Memory B cell (primary cell): ENCODE results near the gene SLIT3.
"Not testable (repeated sequence)": the region's sequence is repeated elsewhere in the genome, so short reads cannot be mapped to it uniquely, and the experiment has no call there.

Source experiments
- ATAC-seq: fragments of 150-1000 bp; cut with Tn5 transposase; 2 replicates; pipeline ENCODE4 v1.10.0; 2021; ENCODE audit warnings: low read depth, mild to moderate bottlenecking, moderate library complexity
- DNase-seq, 2 donors: peaks; one replicate each; pipeline ENCODE4 v3.0.0; 2022; ENCODE audit warnings: low spot score in 2 of 2
- H3K27ac Mint-ChIP-seq: one replicate; pipeline ENCODE4 v1.8.0; 2022; ENCODE audit warnings: mild to moderate bottlenecking, moderate library complexity, mixed read lengths
- H3K27me3 Mint-ChIP-seq: one replicate; pipeline ENCODE4 v1.8.0; 2022; ENCODE audit warnings: mixed read lengths
- H3K36me3 Mint-ChIP-seq: one replicate; pipeline ENCODE4 v1.8.0; 2022; ENCODE audit warnings: mild to moderate bottlenecking, mixed read lengths
- H3K4me1 Mint-ChIP-seq: one replicate; pipeline ENCODE4 v1.8.0; 2022; ENCODE audit warnings: mixed read lengths
- H3K4me3 Mint-ChIP-seq: one replicate; pipeline ENCODE4 v1.8.0; 2022; ENCODE audit warnings: mild to moderate bottlenecking, moderate library complexity, mixed read lengths
- H3K9me3 Mint-ChIP-seq: one replicate; pipeline ENCODE4 v1.8.0; 2022; ENCODE audit warnings: mixed read lengths

SLIT3 gene

DNA sequence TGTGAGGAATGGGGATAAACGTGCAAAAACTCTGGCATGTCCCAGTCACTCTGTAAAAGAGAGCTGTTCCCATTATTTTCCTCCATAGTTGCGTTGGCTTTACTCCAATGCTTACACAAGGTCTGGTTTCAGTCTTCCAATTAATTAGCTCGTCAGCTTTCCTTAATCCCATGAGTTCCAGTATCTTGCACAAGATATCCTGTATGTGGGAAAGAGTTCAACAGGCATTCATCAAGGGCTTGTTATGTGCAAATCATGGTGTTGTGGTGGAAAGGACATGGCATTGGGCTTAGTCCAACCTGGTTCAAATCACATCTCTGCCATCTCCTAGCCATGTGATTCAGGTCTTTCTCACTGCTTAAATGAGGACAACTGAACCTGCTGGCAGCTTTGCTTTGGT lies 644.3 kb downstream of the SLIT3 start:
- Mint-ChIP-seq H3K4me1 (no peaks in the 10 kb centered on the region), H3K4me3 (no peak overlapping the region), H3K9me3 (no peaks in the 10 kb centered on the region), H3K36me3 (no peaks in the 10 kb centered on the region), H3K27me3 (peaks cover 15% of the 10 kb centered on the region), H3K27ac (no peak overlapping the region)
- ATAC-seq = no peak
- DNase-seq = no peak

DNA sequence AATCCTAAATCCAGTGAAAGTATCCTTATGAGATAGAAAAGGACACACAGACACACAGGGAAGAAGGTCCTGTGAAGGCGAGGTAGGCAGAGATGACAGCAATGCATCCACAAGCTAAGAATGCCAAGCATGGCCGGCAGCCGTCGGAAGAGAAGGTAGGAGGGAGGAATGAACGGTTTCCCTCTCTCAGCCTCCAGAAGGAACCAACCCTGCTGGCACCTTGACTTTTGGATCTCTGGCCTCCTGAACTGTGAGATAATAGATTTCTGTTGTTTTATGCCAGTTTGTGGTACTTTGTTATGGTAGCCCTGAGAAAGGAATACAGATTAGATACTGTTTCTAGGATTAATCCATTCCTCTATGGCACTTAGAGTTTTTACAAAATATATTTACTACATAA lies 645.6 kb downstream of the SLIT3 start:
- H3K4me1 Mint-ChIP-seq = no peaks in the 10 kb centered on the region
- no peak overlapping the region for H3K4me3 Mint-ChIP-seq
- ATAC-seq = no peak
- peaks cover 10% of the 10 kb centered on the region for H3K27me3 Mint-ChIP-seq
- no peak overlapping the region for H3K27ac Mint-ChIP-seq
- no peaks in the 10 kb centered on the region for H3K36me3 Mint-ChIP-seq
- no peaks in the 10 kb centered on the region for H3K9me3 Mint-ChIP-seq
- DNase-seq = no peak

DNA sequence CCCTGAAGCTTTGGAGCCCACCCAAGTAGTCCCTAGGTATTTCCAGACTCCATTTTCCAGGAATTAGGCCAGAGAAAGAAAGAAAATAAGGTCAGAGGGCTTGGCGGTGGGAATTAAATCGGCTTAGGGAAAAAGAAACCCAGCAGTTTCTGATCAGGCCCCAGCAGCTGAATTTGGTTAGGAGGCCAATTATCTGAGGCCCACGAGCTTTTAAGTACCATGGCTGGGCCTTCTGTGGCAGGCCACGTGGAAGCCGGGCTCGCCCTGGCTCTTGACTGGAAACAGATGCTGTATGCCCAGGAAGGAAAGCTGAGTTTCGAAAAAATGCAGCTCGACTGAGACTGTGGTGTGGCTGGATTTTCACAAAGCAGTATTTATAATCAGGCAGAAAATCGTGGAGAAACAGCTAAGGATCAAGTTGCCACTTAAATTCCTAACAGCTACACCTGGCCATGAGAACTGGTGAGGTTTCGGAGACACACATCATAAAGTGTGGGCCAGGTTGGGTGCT lies 646.7 kb downstream of the SLIT3 start:
- Mint-ChIP-seq H3K36me3 (no peaks in the 10 kb centered on the region), H3K9me3 (no peaks in the 10 kb centered on the region), H3K27me3 (peaks cover 10% of the 10 kb centered on the region), H3K27ac (no peak overlapping the region), H3K4me1 (no peaks in the 10 kb centered on the region), H3K4me3 (no peak overlapping the region)
- DNase-seq = no peak
- ATAC-seq = no peak

DNA sequence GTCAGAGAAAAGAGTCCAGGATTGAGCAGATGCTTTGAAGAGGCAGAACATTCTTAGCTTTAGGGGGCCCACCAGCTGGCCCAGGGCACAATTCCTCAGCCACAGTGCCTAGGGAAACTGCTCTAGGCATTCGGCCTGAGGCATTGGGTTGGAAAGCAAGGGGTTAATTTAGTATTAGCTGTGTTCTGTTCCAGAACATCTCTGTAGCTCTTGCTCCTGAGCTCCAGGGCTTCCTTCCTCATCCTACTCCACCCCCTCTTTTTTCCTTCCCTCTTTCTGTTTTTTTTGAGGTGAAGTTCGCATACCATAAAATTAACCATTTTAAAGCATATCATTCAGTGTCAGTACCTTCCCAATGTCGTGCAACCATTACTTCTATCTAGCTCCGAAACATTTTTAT lies 647.3 kb downstream of the SLIT3 start:
- no peak overlapping the region for H3K27ac Mint-ChIP-seq
- no peaks in the 10 kb centered on the region for H3K4me1 Mint-ChIP-seq
- H3K4me3 Mint-ChIP-seq = no peak overlapping the region
- no peak for DNase-seq
- no peak for ATAC-seq
- H3K36me3 Mint-ChIP-seq = no peaks in the 10 kb centered on the region
- peaks cover 10% of the 10 kb centered on the region for H3K27me3 Mint-ChIP-seq
- H3K9me3 Mint-ChIP-seq = peaks cover 3% of the 10 kb centered on the region

DNA sequence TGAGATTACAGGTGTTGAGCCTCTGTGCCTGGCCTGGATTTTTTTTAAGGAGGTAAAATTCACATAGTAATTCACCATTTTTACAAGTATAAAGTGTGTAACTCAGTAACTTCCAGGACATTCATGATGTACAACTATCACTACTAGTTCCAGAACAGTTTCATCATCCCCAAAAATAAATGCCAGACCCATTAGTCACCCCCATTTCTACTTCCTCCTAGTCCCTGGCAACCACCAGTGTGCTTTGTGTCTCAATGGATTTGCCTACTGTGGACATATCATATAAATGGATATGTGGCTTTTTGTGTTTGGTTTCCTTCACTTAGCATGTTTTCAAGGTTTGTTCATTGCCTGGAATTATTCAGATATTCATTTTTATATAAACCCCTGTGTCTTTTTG lies 649.3 kb downstream of the SLIT3 start:
- DNase-seq = no peak
- no peaks in the 10 kb centered on the region for H3K36me3 Mint-ChIP-seq
- H3K4me1 Mint-ChIP-seq = no peaks in the 10 kb centered on the region
- H3K27me3 Mint-ChIP-seq = peaks cover 7% of the 10 kb centered on the region
- H3K27ac Mint-ChIP-seq = no peak overlapping the region
- peaks cover 3% of the 10 kb centered on the region for H3K9me3 Mint-ChIP-seq
- ATAC-seq = no peak
- no peak overlapping the region for H3K4me3 Mint-ChIP-seq

DNA sequence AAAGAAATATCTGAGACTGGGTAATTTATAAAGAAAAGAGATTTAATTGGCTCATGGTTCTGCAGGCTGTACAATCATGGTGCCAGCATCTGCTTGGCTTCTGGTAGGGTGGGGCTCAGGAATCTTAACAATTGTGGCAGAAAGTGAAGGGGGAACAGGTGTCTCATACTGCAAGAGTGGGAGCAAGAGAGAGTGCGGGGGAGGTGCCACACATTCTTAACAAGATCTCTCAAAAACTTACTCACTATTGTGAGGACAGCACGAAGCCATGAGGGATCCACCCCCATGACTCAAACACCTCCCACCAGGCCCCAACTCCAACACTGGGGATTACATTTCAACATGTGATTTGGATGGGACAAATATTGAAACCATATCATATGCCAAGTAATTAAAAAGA lies 651.6 kb downstream of the SLIT3 start:
- peaks cover 3% of the 10 kb centered on the region for H3K27me3 Mint-ChIP-seq
- H3K36me3 Mint-ChIP-seq = no peaks in the 10 kb centered on the region
- no peak overlapping the region for H3K27ac Mint-ChIP-seq
- peaks cover 7% of the 10 kb centered on the region for H3K9me3 Mint-ChIP-seq
- no peaks in the 10 kb centered on the region for H3K4me1 Mint-ChIP-seq
- DNase-seq (no peak), ATAC-seq (no peak)
- no peak overlapping the region for H3K4me3 Mint-ChIP-seq

DNA sequence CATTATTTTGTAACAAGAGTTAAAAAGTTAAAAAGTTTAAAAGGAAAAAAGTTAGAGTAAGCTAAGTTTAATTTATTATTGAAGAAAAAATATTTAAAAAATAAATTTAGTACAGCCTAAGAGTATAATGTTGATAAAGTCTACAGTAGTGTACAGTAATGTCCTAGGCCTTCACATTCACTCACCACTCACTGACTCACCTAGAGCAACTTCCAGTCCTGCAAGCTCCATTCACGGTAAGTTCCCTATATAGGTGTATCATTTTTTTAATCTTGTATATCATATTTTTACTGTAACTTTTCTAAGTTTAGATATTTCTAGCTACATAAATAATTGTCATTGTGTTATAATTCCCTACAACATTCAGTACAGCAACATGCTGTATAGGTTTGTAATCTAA lies 652.4 kb downstream of the SLIT3 start:
- H3K4me1 Mint-ChIP-seq = no peaks in the 10 kb centered on the region
- no peak overlapping the region for H3K4me3 Mint-ChIP-seq
- DNase-seq = no peak
- H3K27me3 Mint-ChIP-seq = peaks cover 3% of the 10 kb centered on the region
- no peak overlapping the region for H3K27ac Mint-ChIP-seq
- no peaks in the 10 kb centered on the region for H3K36me3 Mint-ChIP-seq
- no peak for ATAC-seq
- H3K9me3 Mint-ChIP-seq = peaks cover 7% of the 10 kb centered on the region

DNA sequence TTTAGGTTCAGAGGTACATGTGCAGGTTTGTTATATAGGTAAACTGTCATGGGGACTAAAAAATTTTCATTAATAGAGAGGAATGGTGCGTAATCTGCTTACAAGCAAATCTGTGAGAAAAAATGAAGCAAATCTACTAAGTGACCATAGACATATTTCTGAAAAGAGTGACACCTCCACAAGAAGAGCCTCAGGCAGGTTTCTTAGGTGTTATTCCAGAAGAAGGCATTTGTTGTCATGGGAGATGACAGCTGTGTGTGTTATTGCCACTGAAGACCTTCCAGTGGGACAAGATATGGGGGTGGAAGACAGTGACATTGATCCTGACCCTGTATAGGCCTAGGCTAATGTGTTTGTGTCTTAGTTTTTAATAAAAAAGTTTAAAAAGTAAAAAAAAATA lies 652.9 kb downstream of the SLIT3 start:
- H3K4me3 Mint-ChIP-seq = no peak overlapping the region
- H3K4me1 Mint-ChIP-seq = no peaks in the 10 kb centered on the region
- ATAC-seq (no peak), DNase-seq (no peak)
- no peaks in the 10 kb centered on the region for H3K36me3 Mint-ChIP-seq
- H3K27me3 Mint-ChIP-seq = peaks cover 3% of the 10 kb centered on the region
- peaks cover 7% of the 10 kb centered on the region for H3K9me3 Mint-ChIP-seq
- H3K27ac Mint-ChIP-seq = no peak overlapping the region

DNA sequence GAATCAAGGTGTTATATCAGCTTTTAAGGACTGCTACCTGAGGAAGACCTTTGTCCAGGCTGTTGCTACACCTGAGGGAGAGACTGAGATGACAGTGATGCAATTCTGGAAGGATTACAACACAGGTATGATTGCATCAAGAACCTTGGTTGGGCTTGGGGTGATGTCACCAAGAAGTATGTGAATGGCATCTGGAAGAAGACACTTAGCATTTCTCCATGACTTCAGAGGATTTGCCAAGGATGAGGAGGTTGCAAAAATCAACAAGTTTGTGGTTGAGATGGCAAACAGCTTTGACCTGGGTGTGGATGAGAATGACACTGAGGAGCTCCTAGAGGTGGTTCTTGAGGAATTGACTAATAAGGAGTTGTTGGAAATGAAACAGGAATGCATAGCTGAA lies 653.9 kb downstream of the SLIT3 start:
- H3K4me3 Mint-ChIP-seq = no peak overlapping the region
- H3K27ac Mint-ChIP-seq = no peak overlapping the region
- H3K9me3 Mint-ChIP-seq = peaks cover 7% of the 10 kb centered on the region
- no peak for ATAC-seq
- DNase-seq = no peak
- H3K27me3 Mint-ChIP-seq = peaks cover 1% of the 10 kb centered on the region
- H3K4me1 Mint-ChIP-seq = no peaks in the 10 kb centered on the region
- no peaks in the 10 kb centered on the region for H3K36me3 Mint-ChIP-seq

DNA sequence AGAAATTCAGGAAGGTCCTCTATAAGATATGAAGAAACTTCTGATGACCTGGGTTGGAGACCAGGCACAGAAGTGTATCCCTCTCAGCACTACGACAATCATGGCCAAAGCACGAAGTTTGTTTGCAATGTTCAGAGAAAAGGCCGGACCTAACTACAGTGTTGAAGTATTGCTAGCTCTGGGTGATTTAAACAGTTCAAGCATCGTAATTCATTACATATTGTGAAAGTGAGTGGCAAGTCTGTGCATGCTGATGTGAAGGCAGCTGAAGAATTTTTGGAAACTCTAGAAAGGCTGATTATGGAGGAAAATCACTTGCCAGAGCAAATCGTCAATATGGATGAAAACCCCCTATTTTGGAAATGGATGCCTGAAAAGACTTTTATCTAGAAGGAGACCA lies 654.6 kb downstream of the SLIT3 start:
- Mint-ChIP-seq H3K4me3 (no peak overlapping the region), H3K9me3 (peaks cover 7% of the 10 kb centered on the region), H3K4me1 (no peaks in the 10 kb centered on the region), H3K27me3 (peaks cover 1% of the 10 kb centered on the region), H3K27ac (no peak overlapping the region), H3K36me3 (no peaks in the 10 kb centered on the region)
- DNase-seq = no peak
- no peak for ATAC-seq

DNA sequence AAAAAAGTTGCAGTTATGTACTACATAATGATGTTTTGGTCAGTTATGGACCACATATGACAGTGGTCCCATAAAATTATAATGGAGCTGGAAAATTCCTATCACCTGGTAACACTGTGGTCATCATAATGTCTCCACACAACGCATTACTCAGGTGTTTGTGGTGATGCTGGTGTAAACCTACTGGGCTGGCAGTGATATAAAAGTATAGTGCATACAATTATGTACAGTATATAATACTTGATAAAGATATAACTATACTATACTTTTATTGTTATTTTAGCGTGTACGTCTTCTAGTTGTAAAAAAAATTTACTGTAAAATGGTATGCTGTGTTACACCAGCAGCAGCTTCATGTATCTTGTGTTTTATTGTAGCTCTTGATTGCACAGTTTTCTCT lies 655.7 kb downstream of the SLIT3 start:
- Mint-ChIP-seq H3K4me1 (no peaks in the 10 kb centered on the region), H3K27me3 (no peaks in the 10 kb centered on the region), H3K27ac (no peak overlapping the region), H3K4me3 (no peak overlapping the region), H3K9me3 (peaks cover 7% of the 10 kb centered on the region), H3K36me3 (no peaks in the 10 kb centered on the region)
- no peak for ATAC-seq
- DNase-seq = no peak

DNA sequence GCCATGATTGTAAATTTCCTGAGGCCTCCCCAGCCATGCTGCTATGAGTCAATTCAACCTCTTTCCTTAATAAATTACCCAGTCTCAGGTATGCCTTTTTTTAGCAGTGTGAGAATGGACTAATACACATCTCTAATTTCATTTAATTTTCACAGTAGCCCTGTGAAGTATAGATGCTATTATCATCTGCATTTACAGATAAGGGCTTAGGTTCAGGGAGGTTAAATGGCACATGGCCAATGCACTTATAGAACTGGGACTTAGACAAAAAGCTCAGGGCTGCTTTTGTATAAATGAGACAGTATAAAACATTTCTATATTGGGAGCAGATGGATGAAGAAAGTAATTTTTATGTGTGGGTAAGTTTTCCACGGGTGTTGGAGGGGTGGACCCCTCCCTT lies 658.9 kb downstream of the SLIT3 start:
- no peaks in the 10 kb centered on the region for H3K4me1 Mint-ChIP-seq
- no peak for DNase-seq
- H3K27ac Mint-ChIP-seq = no peak overlapping the region
- peaks cover 4% of the 10 kb centered on the region for H3K9me3 Mint-ChIP-seq
- no peaks in the 10 kb centered on the region for H3K27me3 Mint-ChIP-seq
- no peak overlapping the region for H3K4me3 Mint-ChIP-seq
- no peak for ATAC-seq
- no peaks in the 10 kb centered on the region for H3K36me3 Mint-ChIP-seq

DNA sequence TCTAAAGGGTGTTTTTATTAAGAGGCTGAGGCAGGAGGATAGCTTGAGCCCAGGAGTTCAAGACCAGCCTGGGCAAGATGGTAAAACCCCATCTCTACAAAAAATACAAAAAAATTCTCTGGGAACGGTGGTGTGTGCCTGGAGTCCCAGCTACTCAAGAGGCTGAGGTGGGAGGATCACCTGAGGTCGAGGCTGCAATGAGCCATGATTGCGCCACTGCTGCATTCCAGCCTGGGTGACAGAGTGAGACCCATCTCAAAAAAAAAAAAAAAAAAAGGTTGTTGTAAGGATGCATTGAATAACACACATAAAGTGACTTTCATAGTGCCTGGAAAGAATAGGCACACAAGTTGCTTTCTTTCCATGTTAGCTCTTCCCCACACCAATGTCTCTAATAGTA lies 662.1 kb downstream of the SLIT3 start:
- not testable (repeated sequence) for ATAC-seq, H3K9me3 Mint-ChIP-seq, H3K36me3 Mint-ChIP-seq, DNase-seq, H3K4me3 Mint-ChIP-seq, H3K4me1 Mint-ChIP-seq, H3K27ac Mint-ChIP-seq, H3K27me3 Mint-ChIP-seq

DNA sequence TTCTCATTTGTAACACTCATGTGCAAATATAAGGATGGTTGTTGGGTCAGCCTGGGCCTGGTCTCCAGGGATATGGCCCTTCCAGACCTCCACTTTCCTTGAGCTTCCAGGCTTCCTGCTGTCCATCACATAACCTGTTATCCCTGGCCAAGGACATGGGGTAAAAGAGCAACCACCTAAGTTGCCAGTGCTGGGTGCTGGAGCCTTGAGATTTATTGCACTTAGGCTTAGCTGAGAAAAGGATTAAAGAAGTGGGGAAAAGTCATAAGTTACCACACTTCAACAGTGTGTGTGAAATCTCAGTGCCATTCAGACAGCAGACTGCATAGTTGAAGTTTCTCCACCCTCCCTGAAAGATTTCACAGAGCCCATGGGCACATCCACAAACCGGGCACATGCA lies 663.1 kb downstream of the SLIT3 start:
- Mint-ChIP-seq H3K4me3 (no peak overlapping the region), H3K36me3 (no peaks in the 10 kb centered on the region), H3K9me3 (no peaks in the 10 kb centered on the region), H3K27me3 (no peaks in the 10 kb centered on the region), H3K27ac (no peak overlapping the region), H3K4me1 (no peaks in the 10 kb centered on the region)
- ATAC-seq (no peak), DNase-seq (no peak)

DNA sequence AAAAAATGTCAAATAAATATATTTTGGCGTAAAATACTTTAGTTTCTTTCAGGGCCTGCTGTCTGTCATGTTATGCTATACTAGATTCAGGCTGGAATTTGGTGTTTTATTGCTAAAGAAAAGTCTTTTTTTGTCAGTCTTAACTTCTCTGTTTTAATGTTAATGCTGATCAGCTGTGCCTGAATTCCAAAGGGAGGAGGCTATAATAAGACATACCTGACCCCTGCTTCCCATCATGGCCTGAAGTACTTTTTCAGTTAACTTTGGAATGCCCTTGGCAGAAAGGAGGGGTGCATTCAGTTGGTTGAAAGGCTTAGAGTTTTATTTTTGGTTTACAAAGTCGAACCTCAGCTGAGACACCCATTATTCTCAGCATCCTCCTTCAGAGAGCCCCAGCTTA lies 663.7 kb downstream of the SLIT3 start:
- Mint-ChIP-seq H3K4me1 (no peaks in the 10 kb centered on the region), H3K27ac (no peak overlapping the region), H3K36me3 (no peaks in the 10 kb centered on the region), H3K4me3 (no peak overlapping the region), H3K27me3 (no peaks in the 10 kb centered on the region), H3K9me3 (no peaks in the 10 kb centered on the region)
- no peak for ATAC-seq
- DNase-seq = no peak

DNA sequence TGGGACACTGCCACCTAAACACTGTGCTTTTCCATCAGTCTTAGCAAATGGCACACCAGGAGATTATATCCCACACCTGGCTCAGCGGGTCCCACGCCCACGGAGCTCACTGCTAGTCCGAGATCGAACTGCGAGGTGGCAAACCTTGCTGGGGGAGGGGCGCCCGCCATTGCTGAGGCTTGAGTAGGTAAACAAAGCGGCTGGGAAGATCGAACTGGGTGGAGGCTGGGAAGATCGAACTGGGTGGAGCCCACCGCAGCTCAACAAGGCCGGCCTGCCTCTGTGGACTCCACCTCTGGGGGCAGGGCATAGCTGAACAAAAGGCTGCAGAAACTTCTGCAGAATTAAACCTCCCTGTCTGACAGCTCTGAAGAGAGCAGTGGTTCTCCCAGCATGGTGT lies 670.0 kb downstream of the SLIT3 start:
- H3K27me3 Mint-ChIP-seq = peaks cover 12% of the 10 kb centered on the region

More for the DNA sequence above, 670.0 kb downstream of the SLIT3 start:
- not testable (repeated sequence) for H3K27ac Mint-ChIP-seq, H3K9me3 Mint-ChIP-seq, ATAC-seq, DNase-seq, H3K4me1 Mint-ChIP-seq, H3K36me3 Mint-ChIP-seq, H3K4me3 Mint-ChIP-seq
